OCI-LY3 (cell line): ENCODE results near the gene IPCEF1.

Experiments
- H2AFZ ChIP-seq: fragments of 200-600, 300-600 bp; shearing (Covaris generic); 2 replicates; pipeline ENCODE4 v1.6.0; 2014; ENCODE audit warnings: antibody characterized with exemption, low read depth, low read length
- H3K27ac ChIP-seq: fragments of 200-600, 300-600 bp; sonication (generic); 2 replicates; pipeline ENCODE4 v1.5.1; 2014; ENCODE audit warnings: mild to moderate bottlenecking, low read length, moderate library complexity, mixed read lengths
- H3K27me3 ChIP-seq: fragments of 200-600, 300-600 bp; sonication (generic); 2 replicates; pipeline ENCODE4 v1.6.1; 2014; ENCODE audit warnings: low read depth, low read length, mixed read lengths
- H3K36me3 ChIP-seq: fragments of 200-600, 300-600 bp; sonication (generic); replicated peaks from 2 replicates; pipeline ENCODE3; 2014; ENCODE audit warnings: low read depth, low read length, mixed read lengths
- H3K4me1 ChIP-seq: fragments of 300-600, 200-600 bp; sonication (generic); 2 replicates; pipeline ENCODE4 v1.6.1; 2014; ENCODE audit warnings: low read length, mixed read lengths
- H3K4me2 ChIP-seq: fragments of 200-600, 300-600 bp; sonication (generic); 2 replicates; pipeline ENCODE4 v1.6.1; 2014; ENCODE audit warnings: low read length, mixed read lengths
- H3K4me3 ChIP-seq: fragments of 300-600, 200-600 bp; sonication (generic); 2 replicates; pipeline ENCODE4 v1.5.1; 2014; ENCODE audit warnings: antibody characterized with exemption, mild to moderate bottlenecking, low read length, moderate library complexity
- H3K79me2 ChIP-seq: fragments of 300-600, 200-600 bp; shearing (Covaris generic); 2 replicates; pipeline ENCODE4 v1.6.1; 2014; ENCODE audit warnings: mild to moderate bottlenecking, low read length, mixed read lengths
- H3K9ac ChIP-seq: fragments of 300-600, 200-600 bp; shearing (Covaris generic); 2 replicates; pipeline ENCODE4 v1.6.0; 2014; ENCODE audit warnings: mild to moderate bottlenecking, low read length, moderate library complexity
- H3K9me3 ChIP-seq: fragments of 200-600, 300-600 bp; shearing (Covaris generic); 2 replicates; pipeline ENCODE4 v1.6.1; 2014; ENCODE audit warnings: low read length, mixed read lengths; ENCODE audit not compliant: insufficient read depth
- H4K20me1 ChIP-seq: fragments of 200-600, 300-600 bp; sonication (generic); 2 replicates; pipeline ENCODE4 v1.6.1; 2016; ENCODE audit warnings: low read length, mixed read lengths; ENCODE audit not compliant: insufficient read depth
- EZH2phosphoT487 ChIP-seq: fragments of 200-600 bp; shearing (Covaris generic); IDR thresholded peaks from 2 replicates; pipeline ENCODE4 v1.6.1; 2018; ENCODE audit warnings: antibody characterized with exemption, mixed run types, low read depth
- TF ChIP-seq, protein P1 (sequence below): fragments of 200-600, 300-600 bp; sonication (generic); IDR thresholded peaks from 2 replicates; pipeline ENCODE4 v1.5.1; 2014; ENCODE audit warnings: antibody characterized with exemption, low read length, low read depth

The IPCEF1 gene

DNA sequence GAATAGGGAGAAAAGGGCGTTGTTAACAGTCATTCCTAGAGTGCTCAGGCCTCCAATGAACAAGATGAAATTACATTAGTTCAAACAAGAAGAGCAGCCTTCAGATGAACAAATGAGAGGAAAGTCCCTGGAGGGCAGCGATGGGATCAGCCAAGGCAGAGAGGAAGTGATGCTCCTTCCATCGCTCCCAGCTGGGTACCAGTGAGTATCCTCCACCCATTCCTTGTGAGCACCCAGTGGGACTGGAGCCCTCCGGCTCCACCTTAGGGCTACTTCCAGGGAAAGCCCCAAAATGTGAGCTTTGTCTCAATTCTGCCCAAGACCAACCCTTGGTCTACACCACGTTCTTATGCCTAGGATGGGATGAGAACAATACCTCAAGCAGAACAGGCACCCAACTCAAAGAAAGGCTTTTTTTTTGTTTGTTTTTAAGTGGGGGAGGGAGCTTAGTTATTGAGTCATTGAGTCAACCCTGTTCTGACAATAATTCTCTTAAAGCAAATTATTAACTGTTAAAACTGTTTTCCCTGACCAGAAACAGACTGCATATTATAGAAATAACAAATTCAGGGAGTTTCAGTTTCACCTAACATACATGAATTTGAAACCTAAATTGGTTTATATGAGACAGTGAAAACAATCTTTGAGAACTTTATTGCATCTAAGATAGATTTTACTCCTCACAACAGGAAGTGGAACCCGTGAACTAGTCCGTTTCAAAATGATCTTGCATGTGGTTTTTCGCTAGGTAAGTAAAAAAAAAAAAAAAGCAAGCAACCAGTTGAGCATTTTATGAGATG, 106.9 kb downstream of the IPCEF1 start:
- no peaks in the 10 kb centered on the region for H3K79me2 ChIP-seq
- no peak for TF ChIP-seq EZH2phosphoT487
- TF ChIP-seq, protein P1, sequence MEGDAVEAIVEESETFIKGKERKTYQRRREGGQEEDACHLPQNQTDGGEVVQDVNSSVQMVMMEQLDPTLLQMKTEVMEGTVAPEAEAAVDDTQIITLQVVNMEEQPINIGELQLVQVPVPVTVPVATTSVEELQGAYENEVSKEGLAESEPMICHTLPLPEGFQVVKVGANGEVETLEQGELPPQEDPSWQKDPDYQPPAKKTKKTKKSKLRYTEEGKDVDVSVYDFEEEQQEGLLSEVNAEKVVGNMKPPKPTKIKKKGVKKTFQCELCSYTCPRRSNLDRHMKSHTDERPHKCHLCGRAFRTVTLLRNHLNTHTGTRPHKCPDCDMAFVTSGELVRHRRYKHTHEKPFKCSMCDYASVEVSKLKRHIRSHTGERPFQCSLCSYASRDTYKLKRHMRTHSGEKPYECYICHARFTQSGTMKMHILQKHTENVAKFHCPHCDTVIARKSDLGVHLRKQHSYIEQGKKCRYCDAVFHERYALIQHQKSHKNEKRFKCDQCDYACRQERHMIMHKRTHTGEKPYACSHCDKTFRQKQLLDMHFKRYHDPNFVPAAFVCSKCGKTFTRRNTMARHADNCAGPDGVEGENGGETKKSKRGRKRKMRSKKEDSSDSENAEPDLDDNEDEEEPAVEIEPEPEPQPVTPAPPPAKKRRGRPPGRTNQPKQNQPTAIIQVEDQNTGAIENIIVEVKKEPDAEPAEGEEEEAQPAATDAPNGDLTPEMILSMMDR = no peak
- H3K9me3 ChIP-seq = no peaks in the 10 kb centered on the region
- H3K27me3 ChIP-seq = peaks cover 51% of the 10 kb centered on the region
- H3K4me1 ChIP-seq = peaks cover 27% of the 10 kb centered on the region
- H2AFZ ChIP-seq = no peak overlapping the region
- no peak overlapping the region for H3K9ac ChIP-seq
- H3K4me3 ChIP-seq = peak overlapping the region; percentile 37
- peak overlapping the region; percentile 61 for H3K4me2 ChIP-seq
- H3K36me3 ChIP-seq = no peaks in the 10 kb centered on the region
- H3K27ac ChIP-seq = peak overlapping the region; percentile 19; the same call in 1 of the 2 replicates
- H4K20me1 ChIP-seq = no peaks in the 10 kb centered on the region

DNA sequence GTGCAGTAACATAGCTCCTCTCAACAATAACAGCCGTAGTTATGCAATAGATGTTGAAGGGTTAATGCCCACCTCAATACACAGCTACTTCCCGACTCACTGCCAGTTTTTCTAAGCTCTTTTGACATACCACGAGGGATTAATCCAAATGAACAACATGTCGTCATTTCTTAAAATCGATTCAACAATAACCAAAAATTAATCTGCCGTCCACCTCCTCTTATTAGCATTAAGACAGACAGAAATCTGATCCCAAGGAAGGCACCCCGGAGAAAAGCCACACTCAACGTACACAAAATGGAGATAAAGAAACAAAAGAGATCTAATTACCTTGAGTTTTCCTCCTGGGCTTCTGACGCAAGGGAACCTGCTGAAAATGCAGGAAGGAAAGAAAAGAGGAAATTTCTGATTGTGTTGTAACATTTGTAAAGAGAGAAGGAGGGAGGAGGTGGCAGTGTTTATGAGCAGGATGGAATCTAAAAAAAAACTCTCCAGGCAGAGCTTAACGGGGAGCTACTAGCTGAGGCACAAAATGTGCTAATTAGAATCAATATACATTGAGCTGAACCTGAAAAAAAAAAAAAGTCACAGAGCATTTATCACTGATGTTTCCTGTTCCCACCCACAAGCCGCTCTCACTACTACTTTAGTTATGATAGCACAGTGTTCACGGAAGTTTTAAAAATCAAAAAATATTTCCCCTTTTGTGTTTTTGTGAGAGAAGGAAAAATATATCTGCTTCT, 109.3 kb downstream of the IPCEF1 start:
- Histone ChIP-seq H3K4me3 (peak overlapping the region; percentile 41), H3K4me1 (peaks cover 27% of the 10 kb centered on the region), H3K9me3 (no peaks in the 10 kb centered on the region), H3K27me3 (peaks cover 52% of the 10 kb centered on the region), H3K9ac (no peak overlapping the region), H3K36me3 (no peaks in the 10 kb centered on the region), H2AFZ (no peak overlapping the region), H3K27ac (no peak overlapping the region), H3K79me2 (no peaks in the 10 kb centered on the region), H4K20me1 (no peaks in the 10 kb centered on the region), H3K4me2 (peak overlapping the region; percentile 56)
- no peak for TF ChIP-seq EZH2phosphoT487
- TF ChIP-seq, protein P1 = no peak

DNA sequence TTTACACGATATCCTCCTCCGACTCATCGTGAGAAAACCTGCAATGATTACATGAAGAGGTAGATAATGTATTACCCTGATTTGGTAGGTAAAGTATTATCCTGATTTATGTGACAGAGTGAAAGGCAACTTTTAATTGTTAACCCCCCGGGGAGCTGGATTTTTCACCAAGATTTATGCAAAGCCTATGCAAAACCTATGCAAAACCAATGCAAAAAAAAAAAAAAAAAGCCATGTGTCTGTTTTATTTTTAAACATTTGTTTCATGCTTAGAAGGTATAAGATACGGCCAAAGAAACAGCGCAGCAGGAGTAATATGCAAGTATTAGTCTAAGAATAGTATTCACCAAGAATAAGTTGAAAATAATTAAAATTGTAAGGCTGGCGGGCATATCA, 109.9 kb downstream of the IPCEF1 start:
- H3K79me2 ChIP-seq = no peaks in the 10 kb centered on the region
- H2AFZ ChIP-seq = no peak overlapping the region
- H3K27me3 ChIP-seq = peaks cover 48% of the 10 kb centered on the region
- H3K4me2 ChIP-seq = peak overlapping the region; percentile 56; the same call in 1 of the 2 replicates
- H3K9ac ChIP-seq = no peak overlapping the region
- peaks cover 27% of the 10 kb centered on the region for H3K4me1 ChIP-seq
- no peaks in the 10 kb centered on the region for H3K9me3 ChIP-seq
- H4K20me1 ChIP-seq = no peaks in the 10 kb centered on the region
- H3K4me3 ChIP-seq = no peak overlapping the region
- H3K27ac ChIP-seq = no peak overlapping the region
- no peaks in the 10 kb centered on the region for H3K36me3 ChIP-seq
- TF ChIP-seq, protein P1 = no peak
- no peak for TF ChIP-seq EZH2phosphoT487

DNA sequence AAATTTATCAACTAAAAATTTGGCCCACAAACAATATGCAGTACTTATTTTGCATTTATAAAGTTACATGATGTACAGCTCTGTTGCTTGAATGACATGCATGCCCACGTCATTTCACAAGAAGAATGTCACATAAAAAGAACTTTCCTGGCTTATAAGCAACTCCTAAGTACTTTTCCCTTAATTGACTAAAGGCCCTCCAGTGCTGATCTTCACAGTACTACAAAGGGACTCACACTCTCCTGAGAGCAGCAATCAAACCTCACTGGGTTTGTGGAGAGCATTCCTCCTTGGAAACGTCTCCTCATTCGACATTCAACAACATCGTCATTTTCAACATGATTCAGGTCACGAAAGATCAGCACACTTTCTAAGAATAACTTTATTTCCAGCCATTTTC, 111.1 kb downstream of the IPCEF1 start:
- TF ChIP-seq, protein P1 = no peak
- TF ChIP-seq EZH2phosphoT487 = no peak
- Histone ChIP-seq H3K9me3 (no peaks in the 10 kb centered on the region), H3K4me3 (no peak overlapping the region), H3K27ac (no peak overlapping the region), H3K9ac (no peak overlapping the region), H3K4me1 (peaks cover 26% of the 10 kb centered on the region), H3K27me3 (peaks cover 37% of the 10 kb centered on the region), H4K20me1 (no peaks in the 10 kb centered on the region), H3K36me3 (no peaks in the 10 kb centered on the region), H3K4me2 (no peak overlapping the region), H3K79me2 (no peaks in the 10 kb centered on the region), H2AFZ (no peak overlapping the region)
